Hair follicle dermal papilla cell (primary cell): Measurements from ENCODE around the gene SSX4B. TPM values are rescaled to one million over a fixed set of nuclear protein-coding genes. Genes with fewer than 3 reads are reported as not detected.

Experiments used
- small RNA-seq: library from RNA; depleted of rRNA; stranded (forward); fragments of <200 nt; gene quantifications from one replicate; pipeline ENCODE3, GENCODE V24; 2012
- total RNA-seq: library from RNA; depleted of rRNA; stranded (reverse); fragments of >200 nt; gene quantifications from 2 replicates; pipeline ENCODE4 v1.2.3, GENCODE V29; 2012

SSX4B gene, protein sequence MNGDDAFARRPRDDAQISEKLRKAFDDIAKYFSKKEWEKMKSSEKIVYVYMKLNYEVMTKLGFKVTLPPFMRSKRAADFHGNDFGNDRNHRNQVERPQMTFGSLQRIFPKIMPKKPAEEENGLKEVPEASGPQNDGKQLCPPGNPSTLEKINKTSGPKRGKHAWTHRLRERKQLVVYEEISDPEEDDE
- not detected in 2 replicates for total RNA-seq

GRCh38 chrX:48411860-48412259 lies at the start of gene SSX4B:
Gene SSX4B (minus strand): TSS chrX:48411960. CDS start chrX:48411372, 588 bp downstream.

DNA sequence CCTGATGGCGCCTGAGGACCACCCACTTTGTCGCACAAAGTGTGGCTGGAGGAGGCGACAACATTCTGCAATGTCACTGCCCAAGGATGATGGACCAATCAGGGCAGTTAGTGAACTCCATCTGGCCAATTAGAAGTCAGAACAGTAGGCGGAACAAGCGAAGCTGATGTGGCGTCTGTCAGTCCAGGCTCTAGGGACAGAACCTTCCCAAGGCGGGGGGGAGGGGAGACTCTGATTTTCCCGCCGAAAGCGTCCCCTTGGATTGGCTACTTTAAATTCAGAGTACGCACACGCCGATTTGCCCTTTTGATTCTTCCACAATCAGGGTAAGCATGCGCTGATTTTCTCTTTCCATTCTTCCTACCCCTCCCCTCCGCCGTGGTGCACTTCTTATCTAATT lies 28.5 kb downstream of the SSX4B start, which contains the start of gene SSX4:
Gene SSX4 (plus strand): TSS at position 301 of the 400 bp plus-strand sequence. CDS start 515 bp downstream, outside the sequence.

DNA sequence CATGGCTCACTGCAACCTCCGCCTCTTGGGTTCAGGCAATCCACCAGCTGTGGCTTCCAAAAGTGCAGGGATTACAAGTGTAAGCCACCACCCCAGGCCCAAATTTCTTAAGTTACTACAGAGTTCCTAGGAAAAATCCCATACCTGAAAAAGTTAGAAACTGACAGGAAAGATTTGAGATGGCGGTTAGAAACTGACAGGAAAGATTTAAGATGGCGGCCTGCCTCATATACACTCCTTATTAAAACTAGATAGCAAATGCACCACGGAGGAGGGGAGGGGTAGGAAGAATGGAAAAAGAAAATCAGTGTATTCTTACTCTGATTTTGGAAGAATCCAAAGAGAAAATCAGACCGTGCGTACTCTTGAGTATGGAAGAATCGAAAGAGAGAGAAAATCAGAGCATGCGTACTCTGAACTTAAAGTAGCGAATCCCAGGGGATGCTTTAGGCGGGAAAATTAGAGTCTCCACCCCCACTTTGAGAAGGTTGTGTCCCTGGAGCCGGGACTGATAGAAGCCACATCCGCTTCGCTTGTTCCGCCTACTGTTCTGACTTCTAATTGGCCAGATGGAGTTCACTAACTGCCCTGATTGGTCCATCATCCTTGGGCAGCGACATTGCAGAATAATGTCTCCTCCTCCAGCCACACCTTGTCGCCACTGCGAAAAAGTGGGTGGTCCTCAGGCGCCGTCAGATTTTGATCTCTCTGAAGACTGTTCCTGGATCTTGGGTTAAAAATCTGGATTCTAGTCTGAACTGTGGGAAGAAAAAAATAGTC lies 55.3 kb downstream of the SSX4B start, which contains the start of gene SSX3:
Gene SSX3 (minus strand): TSS at position 389 of the 780 bp plus-strand sequence. CDS start 1,454 bp downstream, outside the sequence.

Small RNA genes lying within 50 kb of the gene (small RNA-seq; reads per million reads assigned to genes)
- not detected for gene AL606490.4
- gene AL606490.7, result not detected

Other genes with a start within 250 kb of the SSX4B start
- not detected in 2 replicates for gene SSX5, start 215.2 kb downstream of the SSX4B start, total RNA-seq
- gene SSX1, start 156.6 kb downstream of the SSX4B start, total RNA-seq, result not detected in 2 replicates
- not detected in 2 replicates for gene SSX3, start 55.3 kb downstream of the SSX4B start, total RNA-seq
- gene SSX4, start 28.4 kb downstream of the SSX4B start, total RNA-seq, result not detected in 2 replicates
- gene SLC38A5, start 58.3 kb upstream of the SSX4B start, total RNA-seq, result 34.4 and 38.5 TPM in 2 replicates
- gene FTSJ1, start 64.2 kb upstream of the SSX4B start, total RNA-seq, result 76.1 and 84.4 TPM in 2 replicates
- gene PORCN, start 97.0 kb upstream of the SSX4B start, total RNA-seq, result 9.7 and 10.9 TPM in 2 replicates
- 41.7 and 53.4 TPM in 2 replicates for gene EBP, start 109.8 kb upstream of the SSX4B start, total RNA-seq
- gene TBC1D25, start 127.8 kb upstream of the SSX4B start, total RNA-seq, result 12.0 and 15.1 TPM in 2 replicates
- gene RBM3, start 162.5 kb upstream of the SSX4B start, total RNA-seq, result 367 and 474 TPM in 2 replicates
- 100 and 117 TPM in 2 replicates for gene WDR13, start 185.5 kb upstream of the SSX4B start, total RNA-seq